ENCODE data around the gene SCARB1. TPM values are rescaled to one million over a fixed set of nuclear protein-coding genes. Genes with fewer than 3 reads are reported as not detected.

SCARB1 gene
- total and polyA plus RNA-seq, 9 of the 15 experiments (the other 6 are each of a cell fraction or from before 2014, with no cell fraction given) = 0.56 to 157 (median 52.8) TPM

DNA sequence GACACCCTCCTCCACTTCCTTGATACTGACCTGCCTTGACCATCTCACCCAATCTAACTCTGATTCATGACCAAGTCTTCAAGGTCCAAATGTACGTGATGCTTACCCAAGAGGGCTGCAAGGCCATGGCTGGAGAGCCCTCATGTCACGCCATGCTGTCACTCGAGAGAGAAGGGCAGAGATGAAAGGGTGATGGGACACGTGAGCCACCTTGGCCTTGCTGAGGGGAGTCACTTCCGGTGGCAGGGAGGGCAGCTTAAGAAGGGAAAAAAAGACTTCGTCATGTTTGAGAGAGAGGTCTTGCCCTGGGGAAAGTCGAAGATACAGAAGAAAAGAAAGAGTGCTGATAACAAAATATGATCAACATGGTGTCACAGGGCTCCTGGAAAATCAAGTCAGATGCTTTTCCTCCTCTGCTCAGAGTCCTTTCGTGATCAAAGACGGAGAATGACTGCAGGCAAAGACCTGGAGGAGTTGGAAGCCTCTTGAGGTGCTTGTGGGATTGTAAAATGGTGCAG lies 3.3 kb upstream of the SCARB1 start (continued):
- TF ChIP-seq KDM1A (IDR thresholded peaks at IDR 0.05) (peak; percentile 43 to 71; a peak in 2 of 4 replicates), NCOA1 (IDR thresholded peaks at IDR 0.05; ENCODE audit: low read depth) (no peak), ZNF780A (CRISPR knock-in tag; IDR thresholded peaks at IDR 0.05) (no peak), ZNF212 (CRISPR knock-in tag; IDR thresholded peaks at IDR 0.05) (no peak), YY1 (IDR thresholded peaks at IDR 0.05; ENCODE audit: borderline replicate concordance in 1 of 3, control insufficient read depth in 1 of 3, extremely low read depth in 1 of 3, insufficient read depth in 3 of 3, insufficient read length in 1 of 3, insufficient replicate concordance in 2 of 3, low read depth in 1 of 3, low read length in 2 of 3) (peak in 1 of 3 experiments; percentile 6), NBN (IDR thresholded peaks at IDR 0.05; ENCODE audit: low read depth) (0 out of 2 replicates have a peak, but pooled peaks have one; percentile 3), GATAD2B (IDR thresholded peaks at IDR 0.05; ENCODE audit: borderline replicate concordance) (no peak), EHMT2 (IDR thresholded peaks at IDR 0.05) (peak; percentile 49; the same call in 1 of the 2 replicates), XRCC4 (IDR thresholded peaks at IDR 0.05; ENCODE audit: extremely low read depth, insufficient read depth, insufficient read length) (no peak), SRSF7 (optimal IDR thresholded peaks at IDR 0.05; ENCODE audit: low read depth, low read length) (no peak), MEIS2 (IDR thresholded peaks at IDR 0.05; ENCODE audit: partially characterized antibody) (peak; percentile 18), XRCC5 (IDR thresholded peaks at IDR 0.05; ENCODE audit: low read depth, low read length) (no peak), STAG1 (CRISPR knock-in tag; IDR thresholded peaks at IDR 0.05; ENCODE audit: borderline replicate concordance) (no peak), ZNF24 (IDR thresholded peaks at IDR 0.05) (no peak), CREB1 (IDR thresholded peaks at IDR 0.05) (0 out of 2 replicates have a peak, but pooled peaks have one; percentile 2), CREB1 (CRISPR knock-in tag; IDR thresholded peaks at IDR 0.05) (no peak; the same call in 1 of the 2 replicates)
- TF ChIP-seq, protein P1, sequence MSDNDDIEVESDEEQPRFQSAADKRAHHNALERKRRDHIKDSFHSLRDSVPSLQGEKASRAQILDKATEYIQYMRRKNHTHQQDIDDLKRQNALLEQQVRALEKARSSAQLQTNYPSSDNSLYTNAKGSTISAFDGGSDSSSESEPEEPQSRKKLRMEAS (CRISPR knock-in tag; IDR thresholded peaks at IDR 0.05) = peak; percentile 45; the same call in 1 of the 2 replicates
- TF ChIP-seq, protein P2, sequence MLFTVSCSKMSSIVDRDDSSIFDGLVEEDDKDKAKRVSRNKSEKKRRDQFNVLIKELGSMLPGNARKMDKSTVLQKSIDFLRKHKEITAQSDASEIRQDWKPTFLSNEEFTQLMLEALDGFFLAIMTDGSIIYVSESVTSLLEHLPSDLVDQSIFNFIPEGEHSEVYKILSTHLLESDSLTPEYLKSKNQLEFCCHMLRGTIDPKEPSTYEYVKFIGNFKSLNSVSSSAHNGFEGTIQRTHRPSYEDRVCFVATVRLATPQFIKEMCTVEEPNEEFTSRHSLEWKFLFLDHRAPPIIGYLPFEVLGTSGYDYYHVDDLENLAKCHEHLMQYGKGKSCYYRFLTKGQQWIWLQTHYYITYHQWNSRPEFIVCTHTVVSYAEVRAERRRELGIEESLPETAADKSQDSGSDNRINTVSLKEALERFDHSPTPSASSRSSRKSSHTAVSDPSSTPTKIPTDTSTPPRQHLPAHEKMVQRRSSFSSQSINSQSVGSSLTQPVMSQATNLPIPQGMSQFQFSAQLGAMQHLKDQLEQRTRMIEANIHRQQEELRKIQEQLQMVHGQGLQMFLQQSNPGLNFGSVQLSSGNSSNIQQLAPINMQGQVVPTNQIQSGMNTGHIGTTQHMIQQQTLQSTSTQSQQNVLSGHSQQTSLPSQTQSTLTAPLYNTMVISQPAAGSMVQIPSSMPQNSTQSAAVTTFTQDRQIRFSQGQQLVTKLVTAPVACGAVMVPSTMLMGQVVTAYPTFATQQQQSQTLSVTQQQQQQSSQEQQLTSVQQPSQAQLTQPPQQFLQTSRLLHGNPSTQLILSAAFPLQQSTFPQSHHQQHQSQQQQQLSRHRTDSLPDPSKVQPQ (CRISPR knock-in tag; IDR thresholded peaks at IDR 0.05; ENCODE audit: borderline replicate concordance) = no peak
- TF ChIP-seq, protein P3, sequence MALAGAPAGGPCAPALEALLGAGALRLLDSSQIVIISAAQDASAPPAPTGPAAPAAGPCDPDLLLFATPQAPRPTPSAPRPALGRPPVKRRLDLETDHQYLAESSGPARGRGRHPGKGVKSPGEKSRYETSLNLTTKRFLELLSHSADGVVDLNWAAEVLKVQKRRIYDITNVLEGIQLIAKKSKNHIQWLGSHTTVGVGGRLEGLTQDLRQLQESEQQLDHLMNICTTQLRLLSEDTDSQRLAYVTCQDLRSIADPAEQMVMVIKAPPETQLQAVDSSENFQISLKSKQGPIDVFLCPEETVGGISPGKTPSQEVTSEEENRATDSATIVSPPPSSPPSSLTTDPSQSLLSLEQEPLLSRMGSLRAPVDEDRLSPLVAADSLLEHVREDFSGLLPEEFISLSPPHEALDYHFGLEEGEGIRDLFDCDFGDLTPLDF (CRISPR knock-in tag; IDR thresholded peaks at IDR 0.05) = no peak
- TF ChIP-seq, protein P4, sequence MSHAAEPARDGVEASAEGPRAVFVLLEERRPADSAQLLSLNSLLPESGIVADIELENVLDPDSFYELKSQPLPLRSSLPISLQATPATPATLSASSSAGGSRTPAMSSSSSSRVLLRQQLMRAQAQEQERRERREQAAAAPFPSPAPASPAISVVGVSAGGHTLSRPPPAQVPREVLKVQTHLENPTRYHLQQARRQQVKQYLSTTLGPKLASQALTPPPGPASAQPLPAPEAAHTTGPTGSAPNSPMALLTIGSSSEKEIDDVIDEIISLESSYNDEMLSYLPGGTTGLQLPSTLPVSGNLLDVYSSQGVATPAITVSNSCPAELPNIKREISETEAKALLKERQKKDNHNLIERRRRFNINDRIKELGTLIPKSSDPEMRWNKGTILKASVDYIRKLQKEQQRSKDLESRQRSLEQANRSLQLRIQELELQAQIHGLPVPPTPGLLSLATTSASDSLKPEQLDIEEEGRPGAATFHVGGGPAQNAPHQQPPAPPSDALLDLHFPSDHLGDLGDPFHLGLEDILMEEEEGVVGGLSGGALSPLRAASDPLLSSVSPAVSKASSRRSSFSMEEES (CRISPR knock-in tag; IDR thresholded peaks at IDR 0.05) = no peak
- TF ChIP-seq, protein P5, sequence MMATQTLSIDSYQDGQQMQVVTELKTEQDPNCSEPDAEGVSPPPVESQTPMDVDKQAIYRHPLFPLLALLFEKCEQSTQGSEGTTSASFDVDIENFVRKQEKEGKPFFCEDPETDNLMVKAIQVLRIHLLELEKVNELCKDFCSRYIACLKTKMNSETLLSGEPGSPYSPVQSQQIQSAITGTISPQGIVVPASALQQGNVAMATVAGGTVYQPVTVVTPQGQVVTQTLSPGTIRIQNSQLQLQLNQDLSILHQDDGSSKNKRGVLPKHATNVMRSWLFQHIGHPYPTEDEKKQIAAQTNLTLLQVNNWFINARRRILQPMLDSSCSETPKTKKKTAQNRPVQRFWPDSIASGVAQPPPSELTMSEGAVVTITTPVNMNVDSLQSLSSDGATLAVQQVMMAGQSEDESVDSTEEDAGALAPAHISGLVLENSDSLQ (IDR thresholded peaks at IDR 0.05) = peak; percentile 52; the same call in 1 of the 2 replicates
